Liver (tissue), 9 donors: Measurements from ENCODE around the gene CYP3A5. TPM values are rescaled to one million over a fixed set of nuclear protein-coding genes. Genes with fewer than 3 reads are reported as not detected.

Experiments used
- DNase-seq: peaks from one replicate; pipeline ENCODE4 v3.0.0-alpha.2; 2017; ENCODE audit warnings: low spot score
- H3K27ac ChIP-seq, 2 donors: one replicate each; pipeline ENCODE4 v1.7.0; 2013; ENCODE audit warnings: inconsistent platforms in 2 of 2, low read length in 2 of 2, control low read depth in 1 of 2, low read depth in 1 of 2, mild to moderate bottlenecking in 1 of 2
- H3K27me3 ChIP-seq, 4 donors: one replicate each; pipeline versions ENCODE4 v1.6.1 to v1.7.0; 2013; ENCODE audit warnings: low read length in 3 of 4, inconsistent platforms in 1 of 4, mild to moderate bottlenecking in 1 of 4, moderate library complexity in 1 of 4; ENCODE audit not compliant: control insufficient read depth in 4 of 4, insufficient read depth in 4 of 4
- H3K36me3 ChIP-seq, 4 donors: one replicate each; pipeline versions ENCODE4 v1.6.1 to v1.7.0; 2013; ENCODE audit warnings: low read length in 3 of 4, mild to moderate bottlenecking in 3 of 4, low read depth in 1 of 4, moderate library complexity in 1 of 4; ENCODE audit not compliant: control insufficient read depth in 4 of 4, insufficient read depth in 3 of 4
- H3K4me1 ChIP-seq, 4 donors: one replicate each; pipeline versions ENCODE4 v1.6.1 to v1.7.0; 2013; ENCODE audit warnings: low read length in 3 of 4, mild to moderate bottlenecking in 3 of 4, moderate library complexity in 1 of 4; ENCODE audit not compliant: control insufficient read depth in 4 of 4, insufficient read depth in 4 of 4
- H3K4me3 ChIP-seq, 3 donors: one replicate each; pipeline versions ENCODE4 v1.6.1 to v1.7.0; 2013; ENCODE audit warnings: low read length in 3 of 3, control low read depth in 1 of 3, low read depth in 1 of 3, mild to moderate bottlenecking in 1 of 3
- H3K9ac ChIP-seq, 2 donors: one replicate each; pipeline ENCODE4 v1.7.0; 2013; ENCODE audit warnings: low read length in 2 of 2, mild to moderate bottlenecking in 2 of 2, moderate library complexity in 2 of 2, control low read depth in 1 of 2, low read depth in 1 of 2
- H3K9me3 ChIP-seq, 4 donors: one replicate each; pipeline versions ENCODE4 v1.6.1 to v1.7.0; 2013; ENCODE audit warnings: low read length in 3 of 4; ENCODE audit not compliant: control insufficient read depth in 4 of 4
- ATF3 ChIP-seq: IDR thresholded peaks from 2 replicates; pipeline ENCODE4 v1.6.1; 2016; ENCODE audit warnings: antibody characterized with exemption
- CTCF ChIP-seq: fragments of 150-350 bp; IDR thresholded peaks from 2 replicates; pipeline ENCODE4 v1.5.1; 2017; ENCODE audit warnings: improper control_type of control experiment, low read depth, low read length; ENCODE audit not compliant: missing input control
- EGR1 ChIP-seq, 2 donors: IDR thresholded peaks; 2 replicates each; pipeline ENCODE4 v1.6.1; 2016 to 2018; ENCODE audit warnings: antibody characterized with exemption in 2 of 2, low read depth in 2 of 2
- FOXA1 ChIP-seq: IDR thresholded peaks from 2 replicates; pipeline ENCODE4 v1.6.1; 2016; ENCODE audit warnings: antibody characterized with exemption
- FOXA2 ChIP-seq: IDR thresholded peaks from 2 replicates; pipeline ENCODE4 v1.6.1; 2016; ENCODE audit warnings: antibody characterized with exemption
- GABPA ChIP-seq, 2 donors: IDR thresholded peaks in 1 of 2; conservative IDR thresholded peaks in 1 of 2; 2 replicates each; pipeline ENCODE4 v1.6.1; 2016; ENCODE audit warnings: antibody characterized with exemption in 2 of 2, mild to moderate bottlenecking in 1 of 2, moderate library complexity in 1 of 2
- HNF4G ChIP-seq: IDR thresholded peaks from 2 replicates; pipeline ENCODE4 v1.6.1; 2016; ENCODE audit warnings: antibody characterized with exemption
- MAX ChIP-seq: IDR thresholded peaks from 2 replicates; pipeline ENCODE4 v1.6.1; 2016; ENCODE audit warnings: antibody characterized with exemption
- NR2F2 ChIP-seq: IDR thresholded peaks from 2 replicates; pipeline ENCODE4 v1.6.1; 2016; ENCODE audit warnings: antibody characterized with exemption
- RAD21 ChIP-seq, 2 donors: IDR thresholded peaks; 2 replicates each; pipeline ENCODE4 v1.6.1; 2016; ENCODE audit warnings: antibody characterized with exemption in 2 of 2, mild to moderate bottlenecking in 2 of 2
- REST ChIP-seq: IDR thresholded peaks from 2 replicates; pipeline ENCODE4 v1.6.1; 2016; ENCODE audit warnings: antibody characterized with exemption, mild to moderate bottlenecking
- TAF1 ChIP-seq: conservative IDR thresholded peaks from 2 replicates; pipeline ENCODE4 v1.6.1; 2016; ENCODE audit warnings: antibody characterized with exemption, mild to moderate bottlenecking
- YY1 ChIP-seq: IDR thresholded peaks from 2 replicates; pipeline ENCODE4 v1.6.1; 2016; ENCODE audit warnings: antibody characterized with exemption, mild to moderate bottlenecking
- ZBTB33 ChIP-seq: IDR thresholded peaks from 2 replicates; pipeline ENCODE4 v1.6.1; 2016; ENCODE audit warnings: antibody characterized with exemption
- WGBS: extraction: QIAGEN DNeasy Blood & Tissue Kit; methylation state at CpG from one replicate; pipeline ENCODE4 v1.1.7; 2013; 5-methylcytosine and 5-hydroxymethylcytosine counted together
- polyA plus RNA-seq, 2 donors: library from polyadenylated mRNA; stranded (reverse) in 1 of 2; unstranded in 1 of 2; fragments of 200-250 nt in 1 of 2; fragments of >200 nt in 1 of 2; fragmentation: Nextera tagmentation in 1 of 2; extraction: Ambion mirVana in 1 of 2; gene quantifications; one replicate each; pipeline versions ENCODE4 v1.2.1 to v1.2.3, GENCODE V29; 2013 to 2015
- total RNA-seq, 2 donors: library from RNA; depleted of rRNA; stranded (reverse); fragments of >200 nt; gene quantifications; one replicate each; pipeline ENCODE4 v1.2.3, GENCODE V29; 2014
- donor health status: healthy.
- donor health status: healthy.
- donor health status: healthy.
- donor health status: healthy.
- donor health status: healthy.

CYP3A5 gene
- total and polyA plus RNA-seq, 4 donors = 21.9 to 1,413 (median 717) TPM

- peaks cover 0 to 2% (median 0%) of the 10 kb centered on the region in 4 donors for H3K4me1 ChIP-seq
- no peak overlapping the region for H3K27ac ChIP-seq
- WGBS = 90% methylated on average over 14 of the region's 14 CpGs
- no peak overlapping the region for H3K9ac ChIP-seq
- no peak overlapping the region for H3K4me3 ChIP-seq
- no peaks in the 10 kb centered on the region for H3K9me3 ChIP-seq
- no peaks in the 10 kb centered on the region for H3K27me3 ChIP-seq
- DNase-seq = no peak
- H3K36me3 ChIP-seq = peaks cover 13 to 75% (median 62%) of the 10 kb centered on the region in 4 donors
- TF ChIP-seq RAD21 (IDR thresholded peaks at IDR 0.05) = no peak
- TF ChIP-seq TAF1 = no peak
- TF ChIP-seq FOXA2 = no peak
- TF ChIP-seq MAX = no peak
- no peak for TF ChIP-seq EGR1 (IDR thresholded peaks at IDR 0.05; ENCODE audit: low read depth in 2 of 2)
- TF ChIP-seq FOXA1 = no peak
- no peak for TF ChIP-seq YY1
- no peak for TF ChIP-seq ZBTB33
- no peak for TF ChIP-seq ATF3
- TF ChIP-seq HNF4G = no peak
- TF ChIP-seq REST = no peak
- TF ChIP-seq GABPA (IDR thresholded peaks at IDR 0.05 in 1 of 2, conservative IDR thresholded peaks at IDR 0.05 in 1 of 2) = no peak
- no peak for TF ChIP-seq NR2F2
- no peak for TF ChIP-seq CTCF
Measured at GRCh38 chr7:99628471-99629465, 51.0 kb downstream of the CYP3A5 start.
